Skeletal muscle tissue (tissue), 4 donors: ENCODE measurements around the gene ALG3. TPM values are rescaled to one million over a fixed set of nuclear protein-coding genes. Genes with fewer than 3 reads are reported as not detected.

Experiments
- H3K27ac ChIP-seq: one replicate; pipeline ENCODE4 v1.7.0; 2013; ENCODE audit warnings: mild to moderate bottlenecking, low read depth, low read length, inconsistent platforms
- H3K27me3 ChIP-seq, 3 donors: one replicate each; pipeline ENCODE4 v1.7.0; 2013; ENCODE audit warnings: low read length in 3 of 3; ENCODE audit not compliant: control insufficient read depth in 3 of 3, insufficient read depth in 3 of 3
- H3K36me3 ChIP-seq, 3 donors: one replicate each; pipeline ENCODE4 v1.7.0; 2013; ENCODE audit warnings: low read length in 3 of 3; ENCODE audit not compliant: control insufficient read depth in 3 of 3, insufficient read depth in 3 of 3
- H3K4me1 ChIP-seq, 3 donors: one replicate each; pipeline ENCODE4 v1.7.0; 2013; ENCODE audit warnings: low read length in 3 of 3, mild to moderate bottlenecking in 3 of 3; ENCODE audit not compliant: control insufficient read depth in 3 of 3, insufficient read depth in 3 of 3
- H3K4me3 ChIP-seq, 3 donors: one replicate each; pipeline ENCODE4 v1.7.0; 2013; ENCODE audit warnings: low read length in 3 of 3
- H3K9ac ChIP-seq, 3 donors: one replicate each; pipeline ENCODE4 v1.7.0; 2013; ENCODE audit warnings: low read length in 3 of 3, mild to moderate bottlenecking in 3 of 3, moderate library complexity in 2 of 3, low read depth in 1 of 3
- H3K9me3 ChIP-seq, 3 donors: one replicate each; pipeline ENCODE4 v1.7.0; 2013; ENCODE audit warnings: low read length in 3 of 3; ENCODE audit not compliant: control insufficient read depth in 3 of 3
- total RNA-seq: library from RNA; depleted of rRNA; stranded (reverse); fragments of >200 nt; gene quantifications from one replicate; pipeline ENCODE4 v1.2.3, GENCODE V29; 2014
- donor health status: Osteomylitis.

The ALG3 gene
- total RNA-seq, 1 donor from 2014 or later, result 17.2 TPM

DNA sequence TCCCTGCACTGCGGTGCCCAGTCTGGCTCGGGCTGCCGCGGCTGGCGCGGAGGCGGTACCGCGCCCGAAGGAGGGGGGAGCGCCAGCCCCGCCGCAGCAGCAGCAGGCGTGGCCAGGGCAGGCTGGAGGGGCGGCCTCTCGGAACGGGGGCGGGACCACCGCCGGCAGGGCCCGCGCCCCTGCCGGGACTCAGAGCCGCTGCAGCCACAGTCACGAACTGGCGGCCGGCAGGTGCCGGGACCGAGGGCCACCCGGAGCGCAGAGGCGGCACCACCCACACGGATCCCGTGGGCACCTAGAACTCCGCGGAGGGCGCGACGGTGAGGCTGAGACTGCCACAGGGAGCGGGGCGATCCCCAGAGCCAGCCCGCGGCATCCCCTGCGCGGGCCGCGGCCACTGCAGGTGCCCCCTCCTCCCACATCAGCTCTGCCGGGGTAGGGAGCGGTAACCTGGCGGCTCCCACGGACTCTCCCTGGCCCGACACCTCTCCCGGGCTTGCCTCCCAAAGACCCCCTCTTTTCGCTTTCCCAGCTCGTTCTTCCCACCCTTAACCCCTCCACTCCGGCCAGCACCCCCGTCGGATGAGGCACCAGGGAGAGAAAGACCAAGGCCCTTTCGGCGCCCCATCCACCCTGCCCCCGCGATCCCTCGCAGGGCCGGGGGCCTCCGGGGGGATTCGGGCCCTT is 19.2 kb downstream of the ALG3 start, which contains the start of gene VWA5B2:
TSS of gene VWA5B2 (plus strand) at position 192 of the 687 bp plus-strand sequence. CDS start 944 bp downstream, outside the sequence.
- H3K4me3 ChIP-seq, result peak within 1 kb of the TSS; percentile 23 to 67 (median 66)
- H3K9ac ChIP-seq, result peak within 1 kb of the TSS in 2 of 3 donors; percentile 32 to 45
- H3K36me3 ChIP-seq, result no peaks in the 10 kb centered on the region
- peaks cover 47 to 61% (median 54%) of the 10 kb centered on the region in 3 donors for H3K27me3 ChIP-seq
- peaks cover 5 to 10% (median 10%) of the 10 kb centered on the region in 3 donors for H3K4me1 ChIP-seq
- H3K9me3 ChIP-seq, result no peaks in the 10 kb centered on the region
- H3K27ac ChIP-seq, result no peak within 1 kb of the TSS

DNA sequence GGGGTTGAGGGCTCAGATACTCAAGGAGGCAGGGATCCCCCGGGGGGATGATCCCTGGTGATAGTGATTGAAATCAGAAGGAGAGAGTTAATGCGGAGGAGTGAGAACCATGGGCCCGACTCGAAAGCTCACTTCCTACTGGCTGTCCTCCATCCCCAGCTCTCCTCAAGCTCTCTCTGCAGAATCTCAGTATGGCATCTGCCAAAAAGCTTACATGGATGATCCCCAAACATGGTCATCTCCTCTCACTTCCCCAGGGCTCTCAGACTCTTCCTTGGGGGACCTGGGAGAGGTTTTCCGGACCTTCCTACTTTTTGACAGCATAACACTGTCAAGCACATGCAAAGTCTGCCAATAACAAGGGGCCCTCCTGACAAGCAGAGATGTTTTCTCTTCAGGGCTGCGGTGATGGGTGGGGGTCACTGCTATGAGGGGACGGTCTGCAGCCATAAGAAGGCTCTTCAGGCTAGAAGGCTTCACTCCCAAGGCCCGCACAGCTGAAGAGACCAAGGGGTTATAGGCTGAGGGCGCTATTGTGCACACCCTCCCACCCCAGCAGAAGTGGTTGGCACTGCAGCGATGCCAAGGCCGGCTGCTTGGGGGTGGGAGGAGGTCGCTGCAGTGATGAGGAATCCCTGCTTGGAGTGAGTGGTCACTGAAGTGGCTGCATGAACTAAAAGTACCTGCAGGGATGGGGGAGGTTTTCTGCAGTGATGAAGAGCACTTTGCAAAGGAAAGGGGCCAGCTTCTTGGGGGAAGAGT is 20.2 kb downstream of the ALG3 start:
- H3K9ac ChIP-seq, result no peak overlapping the region
- no peaks in the 10 kb centered on the region for H3K9me3 ChIP-seq
- no peak overlapping the region for H3K4me3 ChIP-seq
- H3K4me1 ChIP-seq, result peaks cover 5 to 10% (median 10%) of the 10 kb centered on the region in 3 donors
- H3K27me3 ChIP-seq, result peaks cover 46 to 59% (median 54%) of the 10 kb centered on the region in 3 donors
- H3K36me3 ChIP-seq, result no peaks in the 10 kb centered on the region
- no peak overlapping the region for H3K27ac ChIP-seq

DNA sequence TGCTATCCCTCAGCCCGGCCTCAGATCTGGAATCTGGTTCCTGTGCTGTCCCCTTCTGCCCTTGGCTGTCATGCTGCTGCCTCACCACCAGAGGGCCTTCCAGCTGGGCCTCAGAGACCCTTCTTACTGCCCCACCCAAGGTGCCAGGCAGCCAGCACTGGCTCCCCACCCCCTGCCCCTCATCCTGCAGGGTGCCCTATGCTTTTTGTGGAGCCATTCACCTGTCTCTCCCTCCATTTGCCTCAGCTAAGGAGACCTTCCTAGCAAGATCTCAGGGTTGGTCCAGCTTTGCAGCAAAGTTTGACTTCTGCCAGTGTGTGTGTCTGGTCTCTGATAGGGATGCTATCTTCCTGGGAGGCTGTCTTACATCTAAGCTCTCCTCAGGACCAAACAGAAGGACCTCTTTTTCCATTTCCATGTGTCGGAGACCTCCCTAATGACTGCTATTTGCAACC is 21.3 kb downstream of the ALG3 start:
- Histone ChIP-seq H3K9me3 (no peaks in the 10 kb centered on the region), H3K4me3 (no peak overlapping the region), H3K9ac (no peak overlapping the region), H3K27me3 (peaks cover 36 to 49% (median 46%) of the 10 kb centered on the region in 3 donors), H3K36me3 (no peaks in the 10 kb centered on the region), H3K27ac (no peak overlapping the region), H3K4me1 (peaks cover 5 to 10% (median 10%) of the 10 kb centered on the region in 3 donors)

DNA sequence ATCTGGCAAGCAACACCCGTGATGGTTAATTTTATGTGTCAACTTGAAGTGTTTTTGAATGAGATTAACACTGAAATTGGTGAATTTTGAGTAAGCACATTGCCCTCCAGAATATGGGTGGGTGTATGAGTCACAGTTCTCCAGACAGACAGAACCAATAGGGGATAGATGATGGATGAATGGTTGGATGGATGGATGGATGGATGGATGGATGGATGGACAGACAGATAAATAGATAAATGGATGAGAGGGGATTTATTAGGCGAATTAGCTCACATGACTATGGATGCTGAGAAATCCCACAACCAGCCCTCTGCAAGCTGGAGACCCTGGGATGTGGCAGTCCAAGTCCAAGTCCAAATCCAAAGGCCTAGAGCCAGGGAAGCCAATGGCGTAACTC is 24.8 kb downstream of the ALG3 start:
- H3K27me3 ChIP-seq, result peaks cover 10 to 21% (median 16%) of the 10 kb centered on the region in 3 donors
- H3K4me3 ChIP-seq, result no peak overlapping the region
- H3K9ac ChIP-seq, result no peak overlapping the region
- H3K9me3 ChIP-seq, result no peaks in the 10 kb centered on the region
- no peaks in the 10 kb centered on the region for H3K36me3 ChIP-seq
- no peak overlapping the region for H3K27ac ChIP-seq
- H3K4me1 ChIP-seq, result no peaks in the 10 kb centered on the region

DNA sequence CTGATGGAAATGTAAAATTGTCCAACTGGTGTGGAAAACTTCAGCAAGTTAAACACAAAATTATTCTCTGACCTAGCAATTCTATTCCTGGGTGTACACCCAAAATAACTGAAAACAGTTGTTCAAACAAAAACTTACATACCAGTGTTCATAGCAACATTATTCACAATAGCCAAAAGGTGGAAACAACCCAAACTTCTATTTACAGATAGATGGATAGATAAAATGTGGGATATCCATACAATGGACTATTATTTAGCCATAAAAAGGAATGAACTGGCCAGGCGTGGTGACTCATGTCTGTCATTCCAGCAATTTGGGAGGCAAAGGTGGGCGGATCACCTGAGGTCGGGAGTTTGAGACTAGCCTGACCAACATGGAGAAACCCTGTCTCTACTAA is 26.2 kb downstream of the ALG3 start:
- H3K4me3 ChIP-seq, result no peak overlapping the region
- no peaks in the 10 kb centered on the region for H3K4me1 ChIP-seq
- no peak overlapping the region for H3K9ac ChIP-seq
- no peaks in the 10 kb centered on the region for H3K9me3 ChIP-seq
- no peak overlapping the region for H3K27ac ChIP-seq
- no peaks in the 10 kb centered on the region for H3K36me3 ChIP-seq
- H3K27me3 ChIP-seq, result peaks cover 0 to 15% (median 6%) of the 10 kb centered on the region in 3 donors

DNA sequence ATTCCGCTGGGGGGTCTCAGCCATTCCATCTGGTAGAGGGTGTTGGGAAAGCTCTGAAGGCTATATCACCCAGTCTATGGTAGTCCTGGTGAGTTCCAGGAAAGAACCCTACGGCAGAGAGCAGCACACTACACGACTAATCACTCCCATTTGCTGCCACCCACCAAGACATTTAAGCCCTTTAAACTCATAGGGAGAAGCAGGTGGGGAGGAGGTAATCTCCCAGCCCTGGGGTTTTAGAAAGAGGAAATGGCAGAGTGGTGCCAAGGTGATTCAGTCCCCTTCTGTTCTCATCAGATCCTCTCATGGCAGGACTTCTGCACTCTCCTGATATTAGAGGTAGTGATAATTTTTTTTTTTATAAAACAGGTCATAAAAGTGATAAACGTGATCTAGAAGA is 29.9 kb downstream of the ALG3 start:
- Histone ChIP-seq H3K27ac (no peak overlapping the region), H3K4me3 (no peak overlapping the region), H3K9ac (no peak overlapping the region), H3K4me1 (no peaks in the 10 kb centered on the region), H3K27me3 (peaks cover 0 to 13% (median 3%) of the 10 kb centered on the region in 3 donors), H3K9me3 (no peaks in the 10 kb centered on the region), H3K36me3 (no peaks in the 10 kb centered on the region)

DNA sequence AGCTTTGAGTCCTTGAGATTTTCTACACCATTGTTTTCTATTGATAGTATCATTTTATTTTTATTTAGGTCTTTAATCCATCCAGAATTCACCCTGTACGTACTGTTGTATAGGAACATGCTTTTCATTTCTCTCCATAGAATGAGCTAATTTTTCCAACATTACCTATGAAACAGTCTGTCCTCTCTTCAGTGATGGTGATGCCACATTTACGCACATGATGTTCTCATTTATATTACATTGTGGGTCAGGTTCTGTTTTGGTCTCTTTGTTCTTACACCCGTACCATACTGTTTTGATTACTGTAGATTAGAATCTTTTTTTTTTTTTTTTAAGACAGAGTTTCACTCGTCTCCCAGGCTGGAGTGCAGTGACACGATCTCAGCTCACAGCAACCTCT is 37.0 kb downstream of the ALG3 start:
- no peak overlapping the region for H3K4me3 ChIP-seq
- H3K27ac ChIP-seq, result no peak overlapping the region
- H3K27me3 ChIP-seq, result peaks cover 0 to 4% (median 4%) of the 10 kb centered on the region in 3 donors
- no peaks in the 10 kb centered on the region for H3K36me3 ChIP-seq
- H3K9me3 ChIP-seq, result no peaks in the 10 kb centered on the region
- H3K4me1 ChIP-seq, result no peaks in the 10 kb centered on the region
- H3K9ac ChIP-seq, result no peak overlapping the region

DNA sequence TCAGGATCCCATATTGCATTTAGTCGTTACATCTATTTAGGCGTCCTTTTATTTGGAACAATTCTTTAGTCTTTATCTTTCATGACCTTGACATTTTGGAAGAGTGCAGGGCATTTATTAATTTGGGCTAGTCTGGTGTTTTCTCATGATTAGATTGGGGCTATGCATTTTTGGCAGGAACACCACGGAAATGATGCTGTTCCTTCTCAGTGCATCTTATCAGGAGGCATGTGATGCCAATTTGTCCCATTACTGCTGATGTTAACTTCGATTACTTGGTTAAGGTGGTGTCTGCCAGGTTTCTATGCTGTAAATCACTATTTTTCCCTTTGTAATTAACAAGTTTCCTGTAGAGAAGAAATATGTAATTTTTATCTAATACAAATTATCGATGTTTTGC is 37.5 kb downstream of the ALG3 start:
- Histone ChIP-seq H3K9ac (no peak overlapping the region), H3K4me3 (no peak overlapping the region), H3K9me3 (no peaks in the 10 kb centered on the region), H3K4me1 (no peaks in the 10 kb centered on the region), H3K27ac (no peak overlapping the region), H3K27me3 (peaks cover 0 to 7% (median 7%) of the 10 kb centered on the region in 3 donors), H3K36me3 (no peaks in the 10 kb centered on the region)

DNA sequence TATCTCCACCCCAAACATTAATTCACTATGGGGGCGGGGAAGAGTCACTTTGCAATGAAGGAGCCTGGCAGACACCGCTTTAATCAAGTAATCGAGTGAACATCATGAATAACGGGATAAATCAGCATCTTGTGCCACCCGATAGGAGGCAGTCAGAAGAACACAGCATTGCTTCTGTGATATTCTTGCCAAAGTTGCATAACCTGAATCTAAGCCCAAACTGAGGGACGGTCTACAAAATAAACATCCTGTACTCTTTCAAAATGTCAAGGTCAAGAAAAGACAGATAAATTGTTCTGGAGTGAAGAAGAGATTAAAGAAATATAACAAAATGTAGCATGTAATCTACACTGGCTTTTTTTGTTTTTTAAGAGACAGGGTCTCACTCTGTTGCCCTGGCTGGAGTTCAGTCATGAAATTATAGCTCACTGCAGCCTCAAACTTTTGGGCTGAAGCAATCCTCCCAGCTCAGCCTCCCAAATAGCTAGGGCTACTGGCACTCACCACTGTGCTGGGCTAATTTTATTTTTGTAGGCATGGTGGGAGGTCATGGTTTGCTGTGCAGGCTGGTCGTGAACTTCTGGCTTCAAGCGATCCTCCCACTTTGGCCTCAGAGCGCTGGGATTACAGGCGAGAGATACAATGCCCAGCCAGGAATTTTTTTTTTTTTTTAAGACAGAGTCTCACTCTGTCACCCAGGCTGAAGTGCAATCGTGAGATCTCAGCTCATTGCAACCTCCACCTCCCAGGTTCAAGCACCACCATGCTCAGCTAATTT is 39.4 kb downstream of the ALG3 start:
- Histone ChIP-seq H3K4me1 (no peaks in the 10 kb centered on the region), H3K4me3 (no peak overlapping the region), H3K27me3 (peaks cover 0 to 11% (median 7%) of the 10 kb centered on the region in 3 donors), H3K9ac (no peak overlapping the region), H3K36me3 (no peaks in the 10 kb centered on the region), H3K27ac (no peak overlapping the region), H3K9me3 (no peaks in the 10 kb centered on the region)
